Measurements from ENCODE around the gene IL2RA.

- TF ChIP-seq JUN (IDR thresholded peaks at IDR 0.05; ENCODE audit: borderline replicate concordance, insufficient read depth, insufficient read length, low read depth) (no peak), CTCF (IDR thresholded peaks at IDR 0.05; ENCODE audit: extremely low read depth in 1 of 2, insufficient read depth in 1 of 2, low read depth in 1 of 2, low read length in 2 of 2) (no peak), FOS (IDR thresholded peaks at IDR 0.05; ENCODE audit: borderline replicate concordance, insufficient read depth, low read length) (no peak), GATA2 (IDR thresholded peaks at IDR 0.05; ENCODE audit: insufficient read depth, insufficient read length, low read depth, low read length) (no peak), POLR2AphosphoS5 (IDR thresholded peaks at IDR 0.05; ENCODE audit: insufficient read depth, low read depth, low read length) (no peak), POLR2A (IDR thresholded peaks at IDR 0.05; ENCODE audit: low read depth, low read length) (no peak)
- TF ChIP-seq, protein P1, sequence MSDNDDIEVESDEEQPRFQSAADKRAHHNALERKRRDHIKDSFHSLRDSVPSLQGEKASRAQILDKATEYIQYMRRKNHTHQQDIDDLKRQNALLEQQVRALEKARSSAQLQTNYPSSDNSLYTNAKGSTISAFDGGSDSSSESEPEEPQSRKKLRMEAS (IDR thresholded peaks at IDR 0.05; ENCODE audit: insufficient read depth, insufficient read length) = no peak
Observed at GRCh38 chr10:6038071-6038631, 24.0 kb downstream of the IL2RA start.

Data from endothelial cell of umbilical vein (primary cell).